SW480 (cell line): Measurements from ENCODE around the gene MTERF1.
"Not testable (repeated sequence)": the region's sequence is repeated elsewhere in the genome, so short reads cannot be mapped to it uniquely, and the experiment has no call there.

ENCODE experiments used
- DNase-seq: peaks from one replicate; pipeline ENCODE4 v3.0.0-alpha.2; 2016; ENCODE audit warnings: low spot score

Gene MTERF1

DNA sequence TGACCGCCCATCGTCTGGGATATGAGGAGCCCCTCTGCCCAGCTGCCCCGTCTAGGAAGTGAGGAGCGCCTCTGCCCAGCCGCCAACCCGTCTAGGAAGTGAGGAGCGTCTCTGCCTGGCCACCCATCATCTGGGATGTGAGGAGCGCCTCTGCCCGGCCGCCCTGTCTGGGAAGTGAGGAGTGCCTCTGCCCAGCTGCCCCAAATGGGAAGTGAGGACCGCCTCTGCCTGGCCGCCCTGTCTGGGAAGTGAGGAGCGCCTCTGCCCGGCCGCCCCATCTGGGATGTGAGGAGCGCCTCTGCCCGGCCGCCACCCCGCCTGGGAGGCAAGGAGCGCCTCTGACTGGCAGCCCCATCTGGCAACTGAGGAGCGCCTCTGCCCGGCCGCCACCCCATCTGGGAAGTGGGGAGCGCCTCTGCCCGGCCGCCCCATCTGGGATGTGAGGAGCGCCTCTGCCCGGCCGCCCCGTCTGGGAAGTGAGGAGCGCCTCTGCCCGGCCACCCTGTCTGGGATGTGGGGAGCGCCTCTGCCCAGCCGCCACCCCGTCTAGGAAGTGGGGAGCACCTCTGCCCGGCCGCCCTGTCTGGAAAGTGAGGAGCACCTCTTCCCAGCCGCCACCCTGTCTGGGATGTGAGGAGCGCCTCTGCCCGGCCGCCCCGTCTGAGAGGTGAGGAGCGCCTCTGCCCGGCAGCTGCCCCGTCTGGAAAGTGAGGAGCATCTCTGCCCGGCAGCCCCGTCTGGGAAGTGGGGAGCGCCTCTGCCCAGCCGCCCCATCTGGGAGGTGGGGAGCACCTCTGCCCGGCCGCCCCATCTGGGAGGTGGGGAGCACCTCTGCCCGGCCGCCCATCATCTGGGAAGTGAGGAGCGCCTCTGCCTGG, 7.1 kb upstream of the MTERF1 start:
- DNase-seq = not testable (repeated sequence)

DNA sequence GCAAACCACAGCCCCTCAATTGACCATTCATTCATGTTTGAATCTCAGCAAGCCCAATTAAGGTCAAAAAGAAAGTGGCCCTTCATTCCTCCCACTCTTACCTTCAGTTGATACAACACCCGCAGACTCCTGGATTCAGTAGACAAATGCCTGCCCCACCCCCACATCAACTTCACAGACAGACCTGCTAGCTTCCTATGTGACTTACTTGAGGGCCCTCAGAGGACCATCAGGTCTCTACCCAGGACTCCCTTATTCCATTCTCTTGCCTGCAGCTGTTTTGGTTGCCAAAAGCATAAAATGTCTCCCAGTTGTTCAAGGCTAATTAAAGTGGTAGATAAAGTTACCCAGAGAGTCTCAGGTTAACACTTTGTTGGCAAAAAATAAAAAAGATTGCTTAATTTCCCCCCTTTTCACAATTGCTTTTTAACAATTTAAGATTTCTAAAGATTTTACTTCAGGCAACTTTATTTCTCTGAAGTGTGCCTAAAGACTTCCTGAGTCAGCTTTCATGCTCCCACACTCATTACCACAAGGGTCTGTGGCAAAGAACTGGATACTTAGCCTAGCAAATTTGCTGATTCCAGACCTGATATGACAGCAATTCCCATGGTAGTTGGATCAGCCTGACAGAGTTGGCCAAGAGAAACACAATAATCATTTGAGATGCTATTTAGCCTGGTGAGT, 3.3 kb upstream of the MTERF1 start:
- no peak for DNase-seq

DNA sequence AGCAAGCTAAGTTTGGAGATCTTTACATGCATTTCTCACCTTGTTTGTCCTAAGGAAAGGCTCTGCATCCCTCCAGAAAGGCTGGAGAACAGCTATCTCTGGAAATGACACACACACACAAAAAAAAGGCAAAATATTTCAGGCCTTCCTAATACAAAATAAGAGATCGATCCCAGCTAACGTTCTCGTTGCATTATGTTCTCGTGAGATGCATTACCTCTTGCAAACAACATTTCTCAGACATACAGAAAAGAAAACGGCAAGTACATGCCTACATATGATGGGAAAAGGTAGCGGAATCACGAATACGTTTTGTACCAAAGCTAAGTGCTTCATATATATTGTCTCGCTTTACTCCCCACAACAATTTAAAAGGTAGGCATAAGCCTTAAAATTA, 488 bp downstream of the MTERF1 start:
- DNase-seq = no peak

DNA sequence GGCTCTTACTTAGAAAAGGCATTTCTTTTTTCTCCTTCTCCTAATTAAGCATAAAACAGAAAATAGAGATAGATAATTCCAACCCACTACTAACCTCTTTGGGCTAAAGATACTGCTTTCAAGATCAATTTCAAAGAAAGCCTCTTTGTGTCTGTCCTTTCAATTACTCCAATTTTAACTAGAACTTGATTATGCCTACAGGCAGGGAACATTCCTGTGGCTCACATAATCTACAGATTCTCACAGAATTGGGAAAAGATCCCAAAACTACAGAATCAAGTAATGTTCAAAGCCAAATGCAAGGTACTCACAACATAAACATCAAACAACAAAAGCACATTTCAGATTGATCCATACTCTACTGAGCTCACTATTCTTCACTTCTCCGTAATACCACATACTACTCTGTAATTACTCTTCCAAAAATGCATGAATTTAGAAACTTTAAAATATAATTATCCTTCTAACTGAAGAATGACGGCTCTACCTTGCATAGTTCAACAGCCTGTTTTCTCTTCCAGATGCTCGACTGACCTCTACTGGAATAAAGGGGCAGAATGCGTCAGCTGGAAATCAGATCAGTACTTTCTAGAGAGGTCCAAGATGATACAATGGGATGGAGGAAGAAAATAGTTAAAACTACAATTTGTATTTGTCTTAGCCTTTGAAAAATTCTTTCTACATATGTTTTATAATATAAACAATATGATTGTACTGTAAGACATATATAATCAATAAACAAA, 3.9 kb downstream of the MTERF1 start:
- no peak for DNase-seq

DNA sequence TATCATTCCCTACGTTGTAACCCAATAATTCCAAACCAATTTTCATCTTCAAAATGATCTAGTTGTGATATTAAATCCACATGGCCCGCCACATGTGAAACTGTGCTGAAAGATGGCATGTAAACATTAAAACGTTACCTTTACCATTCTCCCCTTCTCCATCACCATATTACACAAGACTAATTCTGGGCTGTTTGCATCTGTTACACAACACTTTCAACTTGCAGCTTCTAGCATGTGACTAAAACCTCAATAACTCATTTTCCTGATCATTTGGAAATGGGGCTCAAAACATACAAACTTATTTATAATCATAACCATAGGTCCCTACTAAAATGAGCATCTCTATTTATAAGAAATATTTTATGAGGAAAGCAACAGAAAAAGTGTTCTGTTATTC, 4.7 kb downstream of the MTERF1 start:
- DNase-seq = no peak

DNA sequence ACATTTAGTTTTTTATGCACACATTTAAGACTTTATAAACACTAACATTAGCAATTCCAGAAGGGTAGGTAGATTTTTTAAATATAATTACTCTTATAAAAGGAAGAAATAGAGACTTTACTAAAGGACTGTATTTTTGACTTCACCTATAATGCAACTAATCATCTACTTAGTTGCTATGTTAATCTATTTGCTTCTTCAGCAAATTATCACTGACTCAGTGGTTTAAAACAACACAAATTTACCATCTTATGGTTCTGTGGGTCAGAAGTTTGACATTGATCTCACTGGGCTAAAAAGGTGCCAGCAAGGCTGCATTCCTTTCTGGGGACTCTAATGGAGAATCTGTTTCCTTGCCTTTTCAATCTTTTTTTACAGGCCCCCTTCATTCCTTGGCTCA, 7.6 kb downstream of the MTERF1 start:
- DNase-seq = no peak

DNA sequence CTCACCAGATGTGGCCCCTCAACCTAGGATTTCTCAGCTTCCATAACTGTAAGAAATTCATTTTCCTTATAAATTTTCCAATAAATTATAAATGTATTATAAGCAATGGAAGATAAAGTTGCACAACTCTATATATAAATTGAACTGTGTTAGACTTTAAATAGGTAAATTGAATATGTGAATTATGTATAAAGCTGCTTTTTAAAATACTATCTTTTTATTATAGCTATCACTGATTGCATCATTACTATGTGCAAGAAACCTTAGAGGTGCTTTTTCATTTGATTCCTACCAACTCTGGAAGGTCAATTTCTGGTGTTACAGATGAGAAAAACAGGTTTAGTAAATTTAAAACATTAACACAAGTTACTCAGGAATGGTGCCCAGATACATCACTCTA, 8.4 kb downstream of the MTERF1 start:
- DNase-seq = no peak

DNA sequence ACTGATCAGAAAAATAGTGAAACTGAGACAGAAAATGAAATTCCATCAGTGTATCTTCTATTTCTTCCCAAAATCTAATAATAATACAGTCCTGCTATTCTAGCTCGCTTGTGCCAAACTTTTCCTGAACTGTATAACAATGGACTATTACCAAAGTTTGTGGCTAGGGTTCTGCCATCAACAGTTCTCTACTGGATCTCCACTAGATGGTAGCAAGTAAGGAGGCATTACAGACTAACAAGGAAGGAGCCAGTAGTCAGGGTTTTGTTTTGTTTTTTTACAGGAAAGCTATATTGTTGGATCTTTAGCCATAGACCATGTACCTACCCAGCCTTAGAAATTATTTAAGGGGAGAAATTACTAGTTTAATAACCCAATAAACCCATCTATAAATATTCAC, 10.8 kb downstream of the MTERF1 start:
- DNase-seq = no peak

DNA sequence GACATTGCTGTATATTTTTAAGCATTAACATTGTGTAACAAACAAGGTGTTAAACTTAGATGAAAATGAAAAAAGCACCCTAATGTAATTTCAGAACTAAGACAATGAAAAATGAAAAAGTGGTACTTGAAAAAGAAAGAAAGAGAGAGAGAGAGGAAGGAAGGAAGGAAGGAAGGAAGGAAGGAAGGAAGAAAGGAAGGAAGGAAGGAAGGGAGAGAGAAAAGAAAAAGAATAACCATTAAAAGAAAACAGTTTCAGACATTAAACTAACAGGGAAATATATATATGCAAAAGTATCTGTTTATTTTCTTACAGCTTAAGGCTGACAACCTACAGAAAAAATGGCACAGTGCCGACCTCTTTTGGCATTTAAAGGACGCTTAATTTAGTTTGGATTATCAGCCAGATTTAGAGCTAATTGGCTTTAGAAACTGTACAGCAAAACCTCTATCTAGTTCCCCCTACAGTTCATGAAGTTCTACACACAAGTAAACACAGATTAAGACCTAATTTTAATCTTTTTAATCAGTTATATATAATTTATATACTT, 13.8 kb downstream of the MTERF1 start:
- no peak for DNase-seq

DNA sequence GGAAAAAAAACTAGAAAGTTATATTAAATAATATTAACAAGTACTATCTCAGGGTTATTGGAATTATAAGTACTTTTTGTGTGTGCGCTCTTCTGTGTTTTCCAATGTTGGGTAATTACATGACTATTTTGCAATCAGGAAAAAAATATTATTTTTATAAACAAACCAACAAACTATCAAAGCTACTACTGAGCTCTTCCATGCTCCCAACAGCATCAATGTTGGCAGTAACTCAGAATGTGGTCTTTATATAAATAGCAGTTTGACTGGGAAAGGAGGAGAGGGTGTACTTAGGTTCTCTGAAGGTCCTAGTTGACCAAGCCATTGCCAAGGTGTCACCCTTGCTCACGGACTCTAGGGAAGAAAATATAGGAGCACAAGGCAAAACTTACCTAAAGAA, 15.0 kb downstream of the MTERF1 start:
- DNase-seq = no peak

DNA sequence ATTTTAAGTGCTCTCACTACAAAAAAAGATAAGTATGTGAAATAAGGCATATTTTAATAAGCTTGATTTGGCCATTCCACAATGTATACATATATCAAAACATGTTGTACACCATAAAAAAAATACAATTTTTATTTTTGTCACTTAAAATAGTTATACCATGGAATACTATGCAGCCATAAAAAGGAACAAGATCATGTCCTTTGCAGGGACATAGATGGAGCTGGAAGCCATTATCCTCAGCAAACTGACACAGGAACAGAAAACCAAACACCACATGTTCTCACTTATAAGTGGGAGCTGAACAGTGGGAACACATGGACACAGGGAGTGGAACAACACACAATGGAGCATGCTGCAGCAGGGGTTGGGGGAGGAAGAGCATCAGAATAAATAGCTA, 15.9 kb downstream of the MTERF1 start:
- DNase-seq = not testable (repeated sequence)

DNA sequence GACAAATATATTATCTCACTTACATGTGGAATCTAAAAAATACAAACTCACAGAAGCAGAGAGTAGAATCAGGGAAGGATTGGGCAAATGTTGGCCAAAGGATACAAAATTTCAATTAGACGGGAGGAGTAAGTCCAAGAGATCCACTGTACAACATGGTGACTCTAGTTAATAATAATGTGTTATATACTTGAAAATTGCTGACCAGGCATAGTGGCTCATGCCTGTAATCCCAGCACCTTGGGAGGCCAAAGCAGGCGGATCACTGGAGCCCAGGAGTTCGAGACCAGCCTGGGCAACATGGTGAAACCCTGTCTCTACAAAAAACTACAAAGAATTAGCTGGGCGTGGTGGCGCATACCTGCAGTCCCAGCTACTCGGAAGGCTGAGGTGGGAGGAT, 16.4 kb downstream of the MTERF1 start:
- no peak for DNase-seq

DNA sequence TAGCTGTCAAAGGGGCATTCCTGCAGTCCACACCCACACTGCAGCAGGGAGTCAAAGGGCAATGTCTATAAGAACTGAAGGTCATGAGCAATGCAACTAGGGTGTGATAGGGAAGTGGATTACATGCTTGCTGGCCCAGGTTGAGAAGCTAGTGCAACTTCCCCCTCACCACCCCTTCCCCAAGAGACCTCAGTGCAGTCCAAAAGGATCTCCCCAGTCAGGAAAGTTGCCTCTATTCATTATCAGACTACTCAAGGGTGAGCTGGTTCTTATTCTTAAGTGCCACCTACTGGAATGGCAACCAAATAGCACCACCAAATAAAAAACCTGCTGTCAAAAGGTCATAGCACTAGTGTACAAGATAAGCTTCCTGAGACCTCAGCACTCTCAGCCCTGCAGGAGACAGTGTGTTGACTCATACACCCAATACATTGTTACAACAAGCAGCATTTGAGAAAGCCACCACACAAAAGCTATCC, 28.2 kb downstream of the MTERF1 start:
- DNase-seq = peak; percentile 16

DNA sequence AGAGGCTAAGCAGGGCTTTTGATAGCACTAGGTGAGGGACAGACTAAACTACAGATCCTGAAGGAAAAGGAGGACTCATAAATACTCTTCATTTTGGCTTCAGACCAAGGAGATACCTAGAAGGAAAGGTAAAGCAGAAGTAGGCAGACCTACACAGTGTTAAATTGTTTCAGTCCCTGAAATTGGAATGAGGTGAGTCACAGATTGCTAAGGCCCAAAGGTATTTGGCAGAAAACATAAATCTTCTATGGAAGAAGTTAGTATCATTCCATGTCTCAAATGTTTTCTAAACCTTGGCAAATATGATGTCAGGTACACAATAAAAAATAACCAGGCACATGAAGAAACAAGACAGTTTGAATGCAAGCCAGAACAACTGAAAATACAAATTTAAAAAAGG, 30.0 kb downstream of the MTERF1 start:
- DNase-seq = peak; percentile 25

DNA sequence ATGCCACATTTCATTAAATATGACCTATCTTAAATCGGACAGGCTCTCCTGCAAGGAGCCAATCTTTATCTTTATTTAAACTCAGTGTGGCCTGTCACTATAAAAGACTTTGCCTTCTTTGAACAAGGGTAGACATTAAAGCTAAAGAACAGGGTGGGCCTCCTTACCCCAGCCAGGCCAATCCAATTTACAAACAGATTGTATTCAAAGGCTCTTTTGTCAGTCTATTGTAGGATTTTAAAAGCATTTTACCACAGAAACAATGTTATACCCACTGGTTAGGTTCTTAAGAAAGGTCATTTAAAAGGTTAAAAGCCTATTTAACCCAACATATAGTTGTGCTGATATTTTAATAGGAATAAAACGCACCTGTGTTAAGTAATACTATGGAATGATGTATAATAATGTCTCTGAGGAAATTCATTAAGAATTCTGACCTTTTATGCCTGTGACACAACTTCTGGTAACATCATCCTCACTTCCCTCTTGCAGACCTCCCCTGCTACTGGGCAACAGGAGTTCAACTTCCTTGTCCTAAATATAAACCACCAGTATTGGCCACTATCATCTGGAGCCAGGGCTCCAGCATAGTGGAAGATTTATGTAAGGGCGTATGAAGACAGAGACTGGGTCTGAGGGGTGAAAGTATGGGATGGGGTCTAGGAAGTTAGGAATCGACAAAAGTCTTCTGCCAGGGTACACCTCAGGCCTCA, 32.5 kb downstream of the MTERF1 start:
- no peak for DNase-seq

DNA sequence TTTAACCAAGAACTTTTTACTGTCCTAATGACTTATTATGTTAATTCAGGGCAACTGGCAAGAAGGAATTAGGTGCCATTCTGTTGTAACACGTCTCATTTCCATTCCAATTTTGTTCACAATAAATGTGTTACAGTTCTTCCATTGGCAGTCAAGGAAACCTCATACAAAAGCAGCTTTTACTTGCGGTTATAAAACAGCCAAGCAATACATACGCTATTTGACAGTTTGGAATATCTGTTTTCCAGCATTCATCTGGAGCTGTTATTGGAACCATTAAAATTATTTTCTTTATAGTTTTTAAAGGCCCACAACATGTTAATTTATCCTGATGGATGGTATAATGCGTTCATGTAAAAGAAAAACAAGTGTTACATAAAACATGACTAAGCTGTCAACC, 33.3 kb downstream of the MTERF1 start:
- no peak for DNase-seq

DNA sequence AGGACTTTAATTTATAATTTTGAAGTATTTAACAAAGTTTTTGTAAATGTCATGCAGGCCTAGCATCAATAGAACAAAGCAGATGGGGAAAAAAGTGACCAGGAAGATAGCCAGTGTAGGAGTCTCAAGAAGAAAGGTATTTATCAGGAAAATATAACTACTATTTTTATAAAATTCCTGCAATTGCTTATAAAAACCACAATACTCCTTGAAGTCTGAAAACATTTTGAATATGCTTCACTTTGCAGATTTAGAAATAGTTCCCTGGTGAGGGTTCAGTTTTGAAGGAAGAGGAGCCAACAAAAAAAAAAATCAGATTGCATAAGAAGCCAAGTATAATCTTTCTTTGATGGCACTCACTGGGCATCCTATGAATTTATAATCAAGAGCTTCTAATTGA, 34.1 kb downstream of the MTERF1 start:
- DNase-seq = no peak

DNA sequence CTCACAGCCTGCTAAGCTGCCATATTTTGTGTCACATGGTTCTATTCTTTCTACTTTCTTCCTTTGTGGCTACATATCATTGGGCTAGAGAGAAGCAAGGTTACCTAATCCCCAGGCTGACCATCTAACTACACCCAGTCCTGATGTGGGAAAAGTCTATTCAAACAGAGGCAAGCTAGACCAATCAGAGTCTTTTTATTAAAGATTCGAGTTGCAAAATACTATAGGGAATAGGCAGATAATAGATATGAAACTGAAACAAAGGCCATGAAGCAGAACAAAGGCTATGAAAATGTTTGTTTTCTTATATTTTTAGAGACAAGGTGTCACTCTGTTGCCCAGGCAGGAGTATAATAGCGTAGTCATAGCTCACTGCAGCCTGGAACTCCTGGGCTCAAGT, 36.7 kb downstream of the MTERF1 start:
- DNase-seq = no peak

DNA sequence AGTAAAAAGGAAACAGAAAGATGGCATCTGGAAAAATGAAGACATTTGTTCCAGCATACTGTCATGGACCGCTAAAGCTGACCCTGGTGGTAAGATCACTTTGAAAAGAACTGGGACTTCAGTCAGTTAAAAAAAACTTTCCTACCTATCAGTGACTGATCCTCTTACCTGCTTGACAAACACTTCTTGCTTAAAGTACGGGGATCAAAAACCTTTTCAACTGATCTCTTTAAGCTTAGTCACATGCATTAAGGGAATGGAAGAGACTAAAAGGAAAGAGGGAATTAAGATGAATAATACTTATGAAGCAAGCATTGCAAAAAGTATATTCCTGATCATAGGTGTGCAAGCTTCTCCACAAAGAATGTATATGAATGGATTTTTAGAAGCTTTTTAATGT, 42.1 kb downstream of the MTERF1 start:
- DNase-seq = no peak

DNA sequence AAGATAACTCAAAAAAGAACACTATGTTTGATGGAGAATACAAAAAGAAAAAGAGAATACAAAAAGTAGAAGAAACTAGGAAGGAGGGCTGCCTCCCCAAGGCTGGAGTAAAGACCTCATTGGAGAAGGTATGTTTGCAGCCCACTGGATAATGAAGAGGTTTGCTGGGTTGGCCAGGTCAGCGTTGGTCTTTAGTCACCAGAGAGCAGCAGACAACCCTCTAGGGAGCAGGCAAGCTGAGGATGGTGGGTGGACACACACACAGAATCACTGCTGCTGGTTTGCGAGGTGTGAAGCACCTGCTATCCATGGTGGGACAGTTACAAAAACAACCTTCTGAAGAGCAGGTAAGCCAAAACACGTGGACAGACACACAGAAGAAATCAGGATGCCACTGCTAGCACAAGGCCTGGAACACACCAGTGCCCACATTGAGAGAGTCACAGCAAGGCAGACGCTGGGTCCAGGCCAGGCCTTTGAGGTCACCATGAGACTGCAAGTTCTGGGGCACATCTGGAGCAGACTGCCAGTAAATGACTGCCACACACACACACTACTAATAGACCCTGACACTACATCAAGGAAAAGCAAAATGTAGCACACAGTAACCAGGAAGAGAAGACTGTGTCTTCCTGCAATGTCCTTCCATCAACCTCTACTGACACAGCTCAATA, 43.0 kb downstream of the MTERF1 start:
- no peak for DNase-seq

DNA sequence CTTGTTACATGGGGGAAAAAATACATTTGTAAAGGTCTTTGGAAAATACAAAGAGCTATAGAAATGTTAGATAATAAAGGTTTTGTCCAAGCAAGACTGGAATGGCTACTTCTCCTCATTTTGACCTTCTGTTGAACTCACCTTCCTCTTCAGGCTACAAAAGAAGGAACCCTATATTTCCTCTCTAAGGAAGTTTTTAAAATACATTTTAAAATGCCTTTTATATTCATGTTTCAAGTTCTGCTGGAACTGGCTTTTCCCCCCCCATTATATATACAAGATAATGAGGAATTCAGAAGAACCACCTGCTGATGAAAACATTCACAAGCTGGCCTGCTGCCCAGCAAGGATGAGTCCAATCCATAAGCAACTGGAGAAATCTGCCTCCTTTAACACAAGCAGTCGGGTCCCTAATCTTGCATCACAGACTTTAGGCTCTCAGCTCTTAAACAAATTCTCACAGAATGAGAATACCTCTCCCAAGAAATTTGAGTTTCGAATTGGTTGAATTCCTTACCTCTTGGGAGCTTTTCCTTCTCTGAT, 44.6 kb downstream of the MTERF1 start:
- no peak for DNase-seq
